ENCODE results near the gene LRRC8E.
"Not testable (repeated sequence)": the region's sequence is repeated elsewhere in the genome, so short reads cannot be mapped to it uniquely, and the experiment has no call there.

The LRRC8E gene

DNA sequence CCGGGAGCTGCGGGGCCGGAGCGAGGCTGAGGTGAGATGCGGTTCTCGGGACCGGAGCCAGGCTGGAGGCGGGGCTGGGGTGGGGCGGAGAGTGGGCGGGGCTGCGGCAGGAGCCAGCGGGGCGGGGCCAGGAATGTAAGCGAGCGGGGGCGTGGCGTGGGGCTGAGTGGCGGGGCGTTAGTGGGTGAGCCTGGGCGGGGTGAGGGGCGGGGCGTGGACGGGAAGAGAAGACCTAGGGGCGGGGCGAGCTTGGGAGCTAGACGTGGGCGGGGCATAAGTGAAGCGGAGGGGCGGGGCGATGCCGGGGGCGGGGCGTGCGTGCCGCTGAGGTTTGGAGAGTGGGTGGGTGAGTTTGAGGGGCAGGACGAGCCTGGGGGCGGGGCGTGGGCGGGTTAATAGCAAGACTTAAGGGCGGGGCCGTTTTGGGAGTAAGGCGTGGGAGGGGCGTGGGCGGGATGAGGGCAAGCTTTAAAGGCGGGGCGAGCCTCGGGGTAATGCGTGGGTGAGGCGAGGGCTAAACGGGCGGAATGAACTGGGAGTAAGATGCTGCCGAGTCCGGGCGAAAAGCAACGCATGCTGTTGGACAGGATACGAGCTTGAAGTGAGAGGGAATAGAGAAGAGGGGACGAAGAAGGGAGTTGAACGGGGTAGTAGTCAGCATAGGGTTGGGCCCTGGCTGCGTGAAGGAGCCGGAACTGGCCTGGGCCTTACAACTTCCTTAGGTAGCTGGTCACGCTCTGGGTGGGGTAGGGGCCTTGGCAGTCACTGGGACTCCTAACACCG is 32.4 kb downstream of the LRRC8E start:
- DNase-seq (ENCODE audit: low spot score) = peak; percentile 97

DNA sequence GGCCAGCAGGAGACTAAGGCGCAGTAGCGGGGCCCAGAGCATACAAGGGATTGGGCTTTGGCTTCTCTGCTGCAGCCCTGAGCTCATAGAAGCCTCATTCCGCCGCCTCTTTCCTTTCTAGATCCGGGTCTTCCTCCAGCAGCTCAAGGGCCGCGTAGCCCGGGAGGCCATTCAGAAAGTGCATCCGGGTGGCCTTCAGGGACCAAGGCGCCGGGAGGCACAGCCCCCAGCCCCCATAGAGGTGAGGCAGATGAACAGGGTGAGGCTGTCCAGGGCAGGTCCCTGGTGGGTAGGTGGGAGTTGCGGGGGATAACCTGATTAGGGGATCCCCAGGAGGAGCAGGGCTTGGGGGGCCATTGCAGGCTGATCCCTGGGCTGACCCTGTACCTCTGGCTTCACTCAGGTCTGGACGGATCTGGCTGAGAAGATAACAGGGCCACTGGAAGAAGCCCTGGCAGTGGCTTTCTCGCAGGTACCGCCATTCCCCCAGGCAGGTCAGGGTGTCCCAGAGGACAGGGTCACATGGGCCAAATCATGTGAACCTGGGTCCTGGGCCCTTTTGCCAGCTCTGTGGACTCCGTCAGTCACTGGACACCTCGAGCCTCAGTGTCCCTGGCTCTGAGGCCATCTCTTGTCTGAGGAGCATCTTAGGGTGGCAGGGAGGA is 33.1 kb downstream of the LRRC8E start:
- no peak for DNase-seq (ENCODE audit: low spot score)

DNA sequence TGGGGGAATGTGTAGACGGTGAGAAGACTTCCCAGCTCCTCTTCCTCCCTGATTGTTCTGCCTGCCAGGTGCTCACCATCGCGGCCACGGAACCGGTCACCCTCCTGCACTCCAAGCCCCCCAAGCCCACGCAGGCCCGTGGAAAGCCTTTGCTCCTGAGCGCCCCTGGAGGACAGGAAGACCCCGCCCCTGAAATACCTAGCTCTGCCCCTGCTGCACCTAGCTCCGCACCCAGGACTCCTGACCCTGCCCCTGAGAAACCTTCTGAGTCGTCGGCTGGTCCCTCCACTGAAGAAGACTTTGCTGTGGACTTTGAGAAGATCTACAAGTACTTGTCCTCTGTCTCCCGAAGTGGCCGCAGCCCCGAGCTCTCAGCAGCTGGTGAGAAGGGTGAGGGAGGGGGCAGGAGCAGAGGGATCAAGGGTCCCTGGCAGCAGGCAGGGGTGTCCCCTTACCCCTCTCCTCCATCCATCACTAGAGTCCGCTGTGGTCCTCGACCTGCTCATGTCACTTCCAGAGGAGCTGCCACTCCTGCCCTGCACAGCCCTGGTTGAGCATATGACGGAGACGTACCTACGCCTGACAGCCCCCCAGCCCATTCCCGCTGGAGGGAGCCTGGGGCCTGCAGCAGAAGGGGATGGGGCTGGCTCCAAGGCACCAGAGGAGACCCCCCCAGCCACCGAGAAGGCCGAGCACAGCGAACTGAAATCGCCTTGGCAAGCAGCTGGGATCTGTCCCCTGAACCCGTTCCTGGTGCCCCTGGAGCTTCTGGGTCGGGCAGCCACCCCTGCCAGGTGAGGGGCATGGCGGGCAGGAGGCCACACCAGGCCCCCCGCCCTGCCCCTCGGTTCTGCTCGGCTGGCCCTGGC is 33.9 kb downstream of the LRRC8E start:
- no peak for DNase-seq (ENCODE audit: low spot score)

DNA sequence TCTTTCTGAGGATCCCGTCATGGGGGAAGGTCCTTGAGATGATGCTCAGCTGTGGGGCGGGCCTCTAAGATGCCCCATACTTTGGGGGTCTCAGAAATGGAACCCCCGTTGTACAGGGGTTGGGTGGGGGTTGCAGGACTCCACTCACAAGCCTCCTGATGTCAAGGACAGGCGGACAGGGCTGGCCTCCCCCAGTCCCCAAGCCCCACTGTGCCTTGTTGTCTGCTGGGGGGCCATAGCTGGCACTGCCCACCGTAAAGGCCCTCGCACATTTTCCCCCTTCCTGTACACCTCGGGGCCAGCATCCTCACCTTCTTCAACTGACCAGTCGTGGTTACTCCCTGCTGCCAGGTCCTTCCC is 34.5 kb downstream of the LRRC8E start:
- DNase-seq (ENCODE audit: low spot score) = no peak

DNA sequence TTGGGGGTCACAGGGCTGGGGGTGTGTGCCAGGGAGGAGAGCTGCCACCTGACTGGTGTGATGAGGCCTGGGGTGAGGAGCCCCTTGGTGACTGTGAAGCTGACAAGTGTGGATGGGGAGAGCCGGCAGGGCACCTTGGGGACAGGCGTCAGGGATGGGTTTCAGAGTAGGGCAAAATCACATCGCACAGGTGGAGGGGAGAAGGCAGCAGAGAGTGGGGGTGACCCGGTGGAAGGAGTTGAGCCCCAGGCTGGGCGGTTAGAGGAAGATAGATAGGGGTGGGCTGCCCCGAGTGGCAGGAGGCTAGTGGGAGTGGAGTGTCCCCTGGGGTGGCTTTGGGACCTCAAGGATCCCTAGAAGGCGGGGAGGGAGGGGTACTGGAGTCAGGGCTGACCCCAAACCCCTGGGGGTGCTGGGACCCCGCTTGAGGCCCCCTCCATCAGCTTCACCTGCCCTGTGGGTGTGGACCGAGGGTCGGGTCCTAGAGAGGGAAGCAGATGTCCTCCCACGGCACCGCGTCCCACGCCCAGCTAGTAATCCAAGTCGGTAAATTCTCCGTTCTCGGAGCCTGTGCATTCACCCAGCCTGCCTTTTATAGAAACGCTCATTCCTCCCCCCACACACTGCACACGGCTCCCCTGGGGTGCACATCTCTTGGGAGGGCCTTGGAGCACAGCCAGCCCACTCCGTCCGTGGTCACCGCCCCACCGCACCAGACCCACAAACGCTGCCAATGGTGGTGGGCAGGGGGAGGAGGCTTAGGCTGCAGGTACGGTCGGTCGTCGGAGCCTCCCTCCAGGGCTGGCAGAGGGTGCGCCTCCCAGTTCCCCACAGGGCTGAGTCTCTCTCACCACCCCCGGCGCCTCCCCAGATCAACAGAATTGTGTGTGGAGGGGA is 35.2 kb downstream of the LRRC8E start:
- no peak for DNase-seq (ENCODE audit: low spot score)

DNA sequence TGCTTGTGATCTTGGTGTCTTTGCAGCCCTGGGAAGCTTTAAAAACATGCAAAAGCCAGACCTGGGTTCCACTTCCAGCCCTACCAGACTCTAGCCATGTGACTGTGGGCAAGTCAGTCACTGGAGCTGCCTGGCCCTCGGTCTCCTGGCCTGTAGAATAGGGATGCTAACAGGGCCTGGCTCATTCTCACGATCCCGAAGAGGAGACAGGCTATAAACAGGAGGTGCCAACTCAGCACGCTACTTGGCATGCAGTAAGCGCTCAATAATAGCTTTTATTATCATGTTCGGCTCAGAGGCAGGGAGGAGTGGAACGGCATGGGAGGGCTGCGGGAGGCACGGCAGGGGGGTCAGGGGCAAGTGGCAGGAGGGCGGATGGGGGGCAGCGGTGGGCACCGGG is 35.9 kb downstream of the LRRC8E start:
- no peak for DNase-seq (ENCODE audit: low spot score)

DNA sequence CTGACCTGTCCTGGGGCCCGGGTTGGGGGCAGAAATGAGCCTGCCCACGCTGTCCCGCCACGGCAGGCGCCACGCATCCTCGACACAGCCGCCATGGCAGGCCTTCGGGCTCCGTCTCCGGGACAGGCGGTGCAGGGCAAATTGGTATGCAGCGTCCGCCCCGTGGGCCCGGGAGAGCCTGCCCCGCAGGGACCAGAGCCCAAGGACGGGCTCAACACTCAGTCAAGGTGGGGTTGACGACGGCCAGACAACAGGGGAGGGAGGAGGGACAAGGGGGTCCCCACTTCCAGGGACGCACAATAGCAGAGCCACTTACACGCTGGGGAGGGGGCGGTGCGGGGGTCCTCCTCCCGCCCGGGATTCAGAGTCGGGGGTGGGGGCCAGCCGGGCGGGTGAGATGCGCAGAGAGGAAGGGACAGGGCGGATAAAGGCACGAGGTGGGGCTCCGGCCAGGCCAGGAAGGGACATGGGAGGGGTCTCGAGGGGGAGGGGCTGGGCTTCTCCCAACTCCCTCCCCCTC is 36.4 kb downstream of the LRRC8E start:
- no peak for DNase-seq (ENCODE audit: low spot score)

DNA sequence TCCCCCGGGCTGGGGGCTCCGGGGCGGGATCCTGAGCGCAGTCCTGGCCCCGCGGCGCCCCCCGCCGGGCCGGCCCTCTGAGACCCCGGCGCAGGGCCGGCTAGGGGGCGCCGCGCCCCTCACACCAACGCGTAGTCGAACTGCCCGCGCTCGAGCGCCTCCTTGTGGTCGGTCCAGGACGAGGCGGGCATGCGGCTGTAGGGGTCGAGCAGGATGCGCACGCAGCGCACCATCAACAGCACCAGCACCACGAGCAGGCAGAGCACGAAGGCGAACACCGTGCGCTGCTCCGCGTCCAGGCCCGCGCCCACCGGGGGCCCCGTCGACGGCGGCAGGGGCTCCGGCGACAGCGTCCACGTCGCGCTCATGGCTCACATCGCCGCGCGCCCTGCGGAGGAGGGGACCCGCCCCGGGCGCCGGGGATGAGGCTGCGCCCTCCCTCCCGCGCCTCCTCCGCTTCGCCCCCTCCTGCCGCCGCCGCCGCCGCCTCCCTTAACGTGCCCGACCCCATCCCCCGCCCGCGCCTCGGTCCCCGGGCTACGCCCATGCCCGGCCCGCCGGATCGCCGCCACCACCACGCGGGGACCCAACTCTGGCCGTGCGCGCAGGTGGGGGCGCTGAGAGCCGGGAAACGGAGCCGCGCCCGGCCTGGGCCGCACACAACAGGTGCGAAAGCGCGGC is 37.0 kb downstream of the LRRC8E start:
- DNase-seq (ENCODE audit: low spot score) = peak; percentile 89

DNA sequence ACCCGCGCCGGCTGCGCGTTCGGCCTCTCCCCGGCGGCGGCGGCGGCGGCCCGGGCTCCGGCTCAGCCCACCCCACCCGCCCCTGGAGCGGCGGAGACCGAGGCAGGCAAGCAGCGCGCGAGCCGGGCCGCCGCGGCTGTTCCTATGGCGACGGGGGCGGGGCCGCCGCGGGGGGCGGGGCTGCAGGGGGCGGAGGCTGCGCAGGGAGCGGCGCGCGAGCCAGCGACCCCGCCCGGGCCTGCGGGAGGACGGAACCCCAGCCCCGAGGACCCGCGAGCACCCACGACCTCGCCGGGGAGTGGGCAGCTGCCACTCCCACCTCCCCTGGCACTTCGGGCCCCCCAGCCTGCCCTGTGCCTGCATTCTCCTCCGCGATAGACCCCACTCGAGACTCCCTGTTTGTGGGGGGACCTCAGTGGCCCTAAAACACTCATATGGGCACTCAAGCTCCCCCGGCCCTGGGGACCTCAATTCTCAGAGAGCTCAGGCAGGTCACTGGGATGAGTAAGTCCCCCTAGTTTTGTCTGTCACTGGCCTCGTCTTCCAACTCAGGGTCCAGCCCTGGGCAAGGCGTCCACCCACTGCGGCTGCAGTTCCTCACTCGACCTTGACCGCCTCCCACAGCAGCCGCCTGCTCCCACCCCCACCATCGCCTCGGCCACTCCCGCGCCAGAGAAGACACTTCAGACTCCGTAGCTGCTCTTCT is 37.9 kb downstream of the LRRC8E start, which contains the start of gene CTXN1:
Gene CTXN1, minus strand, starts transcription at position 115 of the 706 bp plus-strand sequence. CDS start 597 bp downstream, outside the sequence.
- DNase-seq (ENCODE audit: low spot score) = peak; percentile 94

DNA sequence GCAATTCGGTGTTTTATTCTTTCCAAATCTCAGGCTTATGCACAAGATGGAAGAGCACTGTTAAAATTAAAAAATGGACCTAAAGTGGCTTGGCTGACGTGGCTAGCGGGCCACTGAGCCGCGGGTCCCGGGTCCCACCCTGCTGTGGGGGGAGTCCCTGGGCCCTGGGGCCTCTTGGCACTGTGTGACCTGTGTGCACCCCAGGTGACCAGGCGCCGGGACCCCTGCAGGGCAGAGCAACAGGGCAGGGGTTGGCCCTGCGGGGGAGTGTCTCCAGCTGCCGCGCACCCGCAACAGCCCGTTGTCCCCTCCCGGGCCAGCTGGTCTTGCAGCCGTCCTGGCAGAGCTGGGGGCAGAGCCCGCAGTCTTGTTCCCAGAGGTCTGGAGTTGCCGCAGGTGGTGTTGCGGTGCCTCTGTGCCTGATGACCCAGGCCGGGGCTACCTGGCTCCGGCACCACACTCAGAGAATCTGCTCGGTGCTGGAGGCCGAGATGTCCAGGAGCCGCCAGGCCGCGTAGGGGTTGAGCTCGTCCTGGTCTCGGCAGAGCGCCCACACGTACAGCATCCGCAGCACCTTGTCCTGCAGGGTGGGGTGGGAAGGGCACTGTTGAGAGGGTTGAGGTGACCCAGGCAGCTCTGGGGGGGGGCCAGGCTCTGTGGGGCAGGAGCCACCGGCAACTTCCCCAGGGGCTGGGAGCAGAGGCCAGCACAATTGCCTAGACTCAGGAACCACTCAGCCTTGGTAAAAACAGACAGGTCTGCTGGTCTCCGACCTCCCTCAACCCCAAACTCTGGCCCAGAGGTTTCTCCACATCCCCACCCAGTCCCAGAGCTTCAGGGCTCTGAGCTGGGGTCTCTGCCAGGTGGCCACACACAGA is 38.7 kb downstream of the LRRC8E start:
- peak; percentile 23 for DNase-seq (ENCODE audit: low spot score)

DNA sequence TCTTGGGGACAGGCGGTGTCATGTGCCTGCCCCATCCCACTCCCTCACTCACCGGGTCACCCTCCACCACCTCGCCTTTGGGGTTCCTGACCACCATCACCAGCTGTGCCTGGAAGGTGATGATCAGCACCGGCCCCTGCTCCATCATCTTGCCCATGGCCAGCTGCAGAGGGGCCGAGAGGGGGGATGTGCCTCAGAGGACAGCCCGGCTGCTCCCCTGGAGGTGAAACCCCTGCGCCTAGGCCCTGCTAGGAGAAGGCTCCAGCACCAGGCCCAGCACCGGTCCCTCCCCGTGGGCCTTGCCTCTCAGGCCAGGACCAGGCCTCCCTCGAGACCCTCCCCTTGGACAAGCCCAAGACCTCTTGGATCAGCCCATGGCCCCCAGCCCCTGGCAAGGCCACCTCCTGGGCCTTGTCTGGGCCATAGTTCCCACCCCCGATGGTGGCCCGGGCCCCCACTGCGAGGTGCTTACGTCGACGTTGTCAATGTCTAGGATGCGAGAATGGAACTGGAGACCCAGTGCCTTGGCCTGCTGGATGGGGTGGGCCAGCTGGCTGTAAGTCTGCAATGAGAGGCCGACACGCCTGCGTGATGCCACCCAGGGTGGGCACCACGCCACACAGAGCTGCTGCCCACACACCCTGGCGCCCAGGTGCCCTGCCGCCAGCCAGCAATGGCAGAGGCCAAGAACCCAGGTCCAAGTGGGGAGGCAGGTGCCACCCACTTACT is 39.5 kb downstream of the LRRC8E start:
- no peak for DNase-seq (ENCODE audit: low spot score)

DNA sequence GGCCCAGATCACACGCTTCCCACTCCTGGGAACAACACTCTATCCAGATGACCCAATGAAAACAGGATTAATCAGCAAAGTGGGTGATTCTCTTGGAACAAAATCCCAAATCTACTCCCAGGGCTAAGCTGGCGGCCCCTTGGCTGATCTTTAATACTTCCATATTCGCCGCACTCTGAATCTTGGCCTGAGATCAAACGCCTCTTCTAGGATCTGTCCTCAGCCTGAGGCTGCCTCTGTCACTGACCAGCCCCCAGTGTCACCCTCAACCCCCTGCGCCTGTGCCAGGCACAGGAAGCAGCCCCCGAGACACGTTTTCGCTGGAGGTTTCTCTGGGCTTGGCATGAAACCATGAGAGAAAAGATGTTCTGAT is 40.0 kb downstream of the LRRC8E start:
- DNase-seq (ENCODE audit: low spot score) = peak; percentile 64

DNA sequence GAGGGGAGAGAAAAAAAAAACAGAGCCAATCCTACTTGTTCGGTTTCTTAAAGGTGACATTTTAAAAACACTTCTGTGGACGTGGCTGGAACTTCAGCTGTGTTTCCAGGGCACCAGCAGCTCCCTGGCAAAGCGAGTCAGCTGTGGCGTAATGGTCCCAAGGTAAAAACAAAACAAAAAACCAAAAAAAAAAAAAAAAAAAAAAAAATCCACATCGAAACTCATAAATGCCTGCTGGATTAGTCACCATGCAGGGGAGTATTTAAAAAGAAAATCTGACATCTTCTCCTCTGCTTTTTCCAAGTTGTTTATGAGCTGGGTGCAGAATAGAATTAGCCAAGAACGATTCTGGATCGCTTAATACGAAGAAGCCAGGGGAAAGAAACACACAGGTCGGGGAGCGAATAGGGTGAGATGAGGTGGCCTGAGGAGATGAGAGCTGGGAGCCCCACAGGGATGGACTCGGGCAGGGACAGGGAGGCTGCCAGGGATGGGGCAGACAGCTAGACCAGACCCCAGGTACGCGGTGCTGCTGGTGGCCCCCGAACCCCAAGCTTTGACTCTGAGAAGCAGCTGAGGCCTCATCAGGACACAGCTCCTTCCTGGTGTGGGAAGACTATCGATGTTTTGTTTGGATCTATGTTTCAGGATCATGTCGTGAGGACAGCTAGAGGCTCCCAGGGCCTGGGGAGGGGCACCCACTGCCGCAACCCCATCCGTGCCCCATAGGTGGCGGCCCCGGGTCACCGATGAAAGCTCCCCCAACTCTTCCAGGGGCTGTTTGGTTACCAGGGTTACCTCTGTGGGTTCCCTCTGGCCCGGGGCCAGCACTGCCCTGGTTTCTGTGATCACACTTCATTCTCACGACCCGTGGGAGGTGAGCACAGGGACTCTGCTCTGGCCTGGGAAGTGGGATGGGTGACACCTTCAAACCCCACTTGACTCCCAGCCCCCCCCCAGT is 40.7 kb downstream of the LRRC8E start:
- peak; percentile 86 for DNase-seq (ENCODE audit: low spot score)

DNA sequence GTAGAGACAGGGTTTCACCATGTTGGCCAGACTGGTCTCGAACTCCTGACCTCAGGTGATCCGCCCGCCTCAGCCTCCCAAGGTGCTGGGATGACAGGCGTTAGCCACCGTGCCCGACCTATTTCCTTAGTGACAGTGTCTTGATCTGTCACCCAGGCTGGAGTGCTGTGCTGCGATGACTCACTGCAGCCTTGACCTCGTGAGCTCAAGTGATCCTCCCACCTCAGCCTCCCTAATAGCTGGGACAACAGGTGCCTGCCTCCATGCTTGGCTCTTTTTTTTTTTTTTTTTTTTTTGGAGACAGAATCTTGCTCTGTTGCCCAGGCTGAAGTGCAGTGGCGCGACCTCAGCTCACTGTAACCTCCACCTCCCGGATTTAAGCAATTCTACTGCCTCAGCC is 41.7 kb downstream of the LRRC8E start:
- DNase-seq (ENCODE audit: low spot score) = not testable (repeated sequence)

DNA sequence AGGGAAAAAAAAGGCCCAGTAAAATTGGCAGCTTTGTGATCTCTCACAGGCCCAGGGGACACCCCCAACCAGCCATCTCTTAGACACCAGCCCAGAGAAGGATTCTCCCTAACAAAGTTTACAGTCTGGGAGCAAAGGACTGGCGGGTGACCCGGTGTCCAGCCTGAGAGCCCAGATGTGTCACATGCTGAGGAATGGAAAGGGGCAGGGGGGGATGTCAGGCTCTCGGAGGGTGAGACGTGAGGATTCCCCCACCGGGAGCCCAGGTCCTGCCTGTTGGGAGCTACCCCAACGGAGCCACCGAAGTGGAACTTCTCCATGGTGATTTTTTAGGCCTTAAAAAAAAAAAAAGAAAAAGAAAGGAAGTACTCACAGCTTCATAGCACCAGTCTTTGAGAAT is 42.5 kb downstream of the LRRC8E start:
- no peak for DNase-seq (ENCODE audit: low spot score)

DNA sequence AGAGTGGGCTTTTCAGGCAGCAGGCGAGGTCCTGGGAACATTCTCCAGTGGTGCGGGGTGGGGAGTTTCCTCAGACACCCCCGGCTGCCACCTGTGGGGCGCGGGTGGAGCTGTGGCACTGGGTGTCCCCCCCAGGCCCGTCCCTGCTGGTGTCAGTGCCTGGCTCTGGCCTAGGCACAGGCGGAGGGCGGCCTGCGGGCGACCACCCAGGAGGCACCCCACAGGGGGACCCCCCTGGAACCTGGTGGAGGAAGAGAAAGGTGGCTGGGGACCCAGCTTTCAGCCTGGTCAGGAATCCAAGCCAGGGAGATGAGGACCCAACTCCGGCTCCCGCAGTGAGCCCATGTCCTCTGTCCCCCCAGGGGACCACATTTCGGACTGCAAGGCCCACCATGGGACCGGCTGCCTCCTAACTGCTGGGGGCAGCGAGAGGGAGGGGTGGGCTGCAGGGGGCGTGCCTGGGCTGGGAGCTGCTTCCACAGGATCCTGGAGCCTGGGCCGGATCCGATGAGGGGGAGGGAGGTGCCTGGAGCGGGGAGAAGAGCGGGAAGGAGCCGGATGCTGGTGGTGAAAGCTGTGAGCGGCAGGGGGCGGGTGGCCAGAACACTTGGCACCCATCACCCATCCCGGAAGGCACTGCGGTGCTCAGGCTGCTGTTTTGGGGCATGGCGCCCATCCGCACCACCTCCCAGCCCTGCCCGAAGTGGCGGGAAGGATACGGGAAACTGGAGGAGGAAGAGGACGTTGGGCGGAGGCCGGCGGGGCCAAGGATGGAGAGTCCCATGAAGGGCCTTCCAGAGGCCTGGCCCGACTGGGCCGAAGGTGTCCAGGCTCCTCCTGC is 43.1 kb downstream of the LRRC8E start:
- DNase-seq (ENCODE audit: low spot score) = no peak

Measured in D341Med (cell line).